ENCODE measurements around the gene MEN1.

GRCh38 chr11:64801561-64802369 lies 8.6 kb downstream of the MEN1 start:
- no peak for TF ChIP-seq CTCF (conservative IDR thresholded peaks at IDR 0.05; ENCODE audit: low read depth, low read length)
- TF ChIP-seq EZH2phosphoT487 (IDR thresholded peaks at IDR 0.05; ENCODE audit: borderline replicate concordance, low read length), result no peak
- TF ChIP-seq EZH2 (IDR thresholded peaks at IDR 0.05; ENCODE audit: low read length, unreplicated experiment), result no peak
